H9 (cell line): Measurements from ENCODE around the gene CCDC177. TPM values are rescaled to one million over a fixed set of nuclear protein-coding genes. Genes with fewer than 3 reads are reported as not detected.

Experiments used
- DNase-seq: peaks from one replicate; pipeline ENCODE4 v3.0.0-alpha.2; 2017
- H2AFZ ChIP-seq: one replicate; pipeline ENCODE4 v1.6.1; 2013; ENCODE audit warnings: mild to moderate bottlenecking, low read length, control low read depth, moderate library complexity
- H2AK5ac ChIP-seq: 2 replicates; pipeline ENCODE4 v1.6.1; 2013; ENCODE audit warnings: low read length, control low read depth, mixed read lengths; ENCODE audit not compliant: insufficient read length
- H2BK120ac ChIP-seq: one replicate; pipeline ENCODE4 v1.6.1; 2013; ENCODE audit warnings: low read depth, mild to moderate bottlenecking, low read length, control low read depth, inconsistent platforms; ENCODE audit not compliant: poor library complexity, severe bottlenecking
- H2BK12ac ChIP-seq: 2 replicates; pipeline ENCODE4 v1.6.1; 2013; ENCODE audit warnings: low read length, control low read depth, mixed read lengths, low read depth; ENCODE audit not compliant: insufficient read length
- H2BK15ac ChIP-seq: 2 replicates; pipeline ENCODE4 v1.6.1; 2013; ENCODE audit warnings: low read depth, low read length, control low read depth
- H2BK20ac ChIP-seq: one replicate; pipeline ENCODE4 v1.6.1; 2013; ENCODE audit warnings: low read depth, mild to moderate bottlenecking, low read length, control low read depth, inconsistent platforms; ENCODE audit not compliant: poor library complexity, severe bottlenecking
- H2BK5ac ChIP-seq: 2 replicates; pipeline ENCODE4 v1.6.1; 2013; ENCODE audit warnings: low read length, control low read depth, mixed read lengths; ENCODE audit not compliant: insufficient read length
- H3K14ac ChIP-seq: 2 replicates; pipeline ENCODE4 v1.6.1; 2013; ENCODE audit warnings: low read length, control low read depth; ENCODE audit not compliant: insufficient read depth
- H3K18ac ChIP-seq: 2 replicates; pipeline ENCODE4 v1.6.1; 2013; ENCODE audit warnings: low read depth, mild to moderate bottlenecking, mixed read lengths, low read length, control low read depth; ENCODE audit not compliant: insufficient read length
- H3K23ac ChIP-seq: 2 replicates; pipeline ENCODE4 v1.6.1; 2013; ENCODE audit warnings: low read length, control low read depth, mixed read lengths, low read depth; ENCODE audit not compliant: insufficient read length
- H3K23me2 ChIP-seq: 2 replicates; pipeline ENCODE4 v1.6.1; 2013; ENCODE audit warnings: low read depth, mild to moderate bottlenecking, mixed read lengths, low read length, control low read depth; ENCODE audit not compliant: insufficient read length, poor library complexity, severe bottlenecking
- H3K27ac ChIP-seq: 2 replicates; pipeline ENCODE4 v1.5.1; 2013; ENCODE audit warnings: low read length, control low read depth, mixed read lengths, low read depth; ENCODE audit not compliant: insufficient read length
- H3K27me3 ChIP-seq: 2 replicates; pipeline ENCODE4 v1.6.1; 2013; ENCODE audit warnings: low read length, control low read depth, inconsistent platforms; ENCODE audit not compliant: insufficient read depth
- H3K4ac ChIP-seq: 2 replicates; pipeline ENCODE4 v1.6.1; 2013; ENCODE audit warnings: low read depth, mild to moderate bottlenecking, control low read depth, inconsistent platforms, low read length, moderate library complexity
- H3K4me1 ChIP-seq: 2 replicates; pipeline ENCODE4 v1.6.1; 2013; ENCODE audit warnings: low read length, control low read depth, inconsistent platforms; ENCODE audit not compliant: insufficient read depth
- H3K4me2 ChIP-seq: 2 replicates; pipeline ENCODE4 v1.6.1; 2013; ENCODE audit warnings: low read length, control low read depth, mixed read lengths; ENCODE audit not compliant: insufficient read length, insufficient read depth
- H3K56ac ChIP-seq: 2 replicates; pipeline ENCODE4 v1.6.1; 2013; ENCODE audit warnings: low read depth, mild to moderate bottlenecking, mixed read lengths, low read length, control low read depth; ENCODE audit not compliant: insufficient read length
- H3K79me1 ChIP-seq: 2 replicates; pipeline ENCODE4 v1.6.1; 2013; ENCODE audit warnings: low read depth, mild to moderate bottlenecking, moderate library complexity, low read length, control low read depth, inconsistent platforms; ENCODE audit not compliant: insufficient read depth, poor library complexity, severe bottlenecking
- H3K79me2 ChIP-seq: 2 replicates; pipeline ENCODE4 v1.6.1; 2013; ENCODE audit warnings: low read length, control low read depth, inconsistent platforms; ENCODE audit not compliant: insufficient read depth
- H3K9ac ChIP-seq: 2 replicates; pipeline ENCODE4 v1.6.1; 2013; ENCODE audit warnings: low read length, control low read depth, mixed read lengths; ENCODE audit not compliant: insufficient read length; ENCODE audit errors: extremely low read depth
- H3K9me3 ChIP-seq: one replicate; pipeline ENCODE4 v1.6.1; 2013; ENCODE audit warnings: low read depth, low read length, inconsistent platforms; ENCODE audit not compliant: control insufficient read depth
- H3T11ph ChIP-seq: one replicate; pipeline ENCODE4 v1.6.1; 2013; ENCODE audit warnings: mild to moderate bottlenecking, low read length, control low read depth, inconsistent platforms
- H4K20me1 ChIP-seq: one replicate; pipeline ENCODE4 v1.6.1; 2013; ENCODE audit not compliant: control insufficient read depth, insufficient read length, insufficient read depth
- H4K5ac ChIP-seq: 2 replicates; pipeline ENCODE4 v1.6.1; 2013; ENCODE audit warnings: low read depth, mild to moderate bottlenecking, mixed read lengths, low read length, control low read depth; ENCODE audit not compliant: insufficient read length
- H4K8ac ChIP-seq: replicated peaks from 2 replicates; pipeline ENCODE4 v1.6.1; 2013; ENCODE audit warnings: low read length, control low read depth, mixed read lengths, low read depth; ENCODE audit not compliant: insufficient read length
- H4K91ac ChIP-seq: 2 replicates; pipeline ENCODE4 v1.6.1; 2013; ENCODE audit warnings: low read depth, mild to moderate bottlenecking, moderate library complexity, mixed read lengths, low read length, control low read depth; ENCODE audit not compliant: insufficient read length
- H3K27ac Mint-ChIP-seq, 3 experiments: 2 replicates in 2 of 3; 3 replicates in 1 of 3; pipeline ENCODE4 v1.8.0; 2020 to 2021; ENCODE audit warnings: mixed read lengths in 3 of 3, mild to moderate bottlenecking in 1 of 3, moderate library complexity in 1 of 3
- H3K27me3 Mint-ChIP-seq: 2 replicates; pipeline ENCODE4 v1.8.0; 2021; ENCODE audit warnings: low read depth, mild to moderate bottlenecking, moderate library complexity, mixed read lengths
- H3K36me3 Mint-ChIP-seq, 3 experiments: 2 replicates in 2 of 3; 3 replicates in 1 of 3; pipeline ENCODE4 v1.8.0; 2020 to 2021; ENCODE audit warnings: low read depth in 3 of 3, mixed read lengths in 3 of 3; ENCODE audit not compliant: insufficient read depth in 1 of 3
- H3K4me1 Mint-ChIP-seq, 2 experiments: 2 replicates each; pipeline ENCODE4 v1.8.0; 2020; ENCODE audit warnings: mixed read lengths in 2 of 2
- H3K4me3 Mint-ChIP-seq, 2 experiments: 2 replicates in 1 of 2; 3 replicates in 1 of 2; pipeline ENCODE4 v1.8.0; 2020 to 2021; ENCODE audit warnings: mild to moderate bottlenecking in 2 of 2, mixed read lengths in 2 of 2, moderate library complexity in 1 of 2
- H3K9me3 Mint-ChIP-seq, 2 experiments: 2 replicates in 1 of 2; 3 replicates in 1 of 2; pipeline ENCODE4 v1.8.0; 2020; ENCODE audit warnings: mild to moderate bottlenecking in 2 of 2, mixed read lengths in 2 of 2, moderate library complexity in 1 of 2
- CTCF ChIP-seq: fragments of 200-600 bp; sonication (generic); conservative IDR thresholded peaks from 3 replicates; pipeline ENCODE4 v1.8.0; 2021; ENCODE audit warnings: antibody characterized with exemption, mild to moderate bottlenecking
- WGBS: extraction: QIAGEN DNeasy Blood & Tissue Kit; methylation state at CpG from one replicate; pipeline ENCODE4 v1.1.7; 2013; ENCODE audit warnings: missing lambda C conversion rate, low lambda C conversion rate, mixed read lengths; ENCODE audit not compliant: insufficient read length; ENCODE audit errors: extremely low coverage; 5-methylcytosine and 5-hydroxymethylcytosine counted together
- total RNA-seq: library from RNA; stranded (reverse); gene quantifications from 2 replicates; pipeline ENCODE4 v1.2.1, GENCODE V29; 2021

CCDC177 gene
- total RNA-seq, 1 experiment from 2014 or later = 6.1 TPM

GRCh38 chr14:69610020-69610873 is 35.6 kb upstream of the CCDC177 start:
- no peak overlapping the region for H2BK5ac ChIP-seq
- no peak overlapping the region for H2AK5ac ChIP-seq
- H2BK12ac ChIP-seq = no peak overlapping the region
- peaks cover 11% of the 10 kb centered on the region for H3K27me3 Mint-ChIP-seq
- no peak overlapping the region for H2BK15ac ChIP-seq
- no CpG with 5 or more reads among the region's 8 CpGs for WGBS
- H3K4me1 ChIP-seq = no peaks in the 10 kb centered on the region
- no peak for DNase-seq
- no peak overlapping the region for H3K56ac ChIP-seq
- H4K8ac ChIP-seq = no peak overlapping the region
- peak overlapping the region; percentile 76 to 88 for H3K4me3 Mint-ChIP-seq
- H3K79me1 ChIP-seq = no peaks in the 10 kb centered on the region
- no peaks in the 10 kb centered on the region; the same call in 1 of the 2 replicates for H3K27me3 ChIP-seq
- no peak overlapping the region for H3T11ph ChIP-seq
- no peak overlapping the region for H2BK120ac ChIP-seq
- H2AFZ ChIP-seq = no peak overlapping the region
- no peak overlapping the region for H3K4ac ChIP-seq
- peaks cover 11% of the 10 kb centered on the region for H3K23me2 ChIP-seq
- no peak overlapping the region for H3K23ac ChIP-seq
- no peak overlapping the region for H4K5ac ChIP-seq
- H3K36me3 Mint-ChIP-seq = no peaks in the 10 kb centered on the region; a peak in 1 of 7 replicates
- H3K4me1 Mint-ChIP-seq = peaks cover 32 to 40% of the 10 kb centered on the region in 2 experiments
- H4K20me1 ChIP-seq = no peaks in the 10 kb centered on the region
- H3K9me3 Mint-ChIP-seq = no peaks in the 10 kb centered on the region
- H3K14ac ChIP-seq = no peak overlapping the region
- H3K18ac ChIP-seq = no peak overlapping the region
- no peak for TF ChIP-seq CTCF
- no peaks in the 10 kb centered on the region for H3K9me3 ChIP-seq
- peak overlapping the region; percentile 53 for H3K4me2 ChIP-seq
- no peak overlapping the region for H4K91ac ChIP-seq
- no peak overlapping the region for H3K9ac ChIP-seq
- H3K27ac Mint-ChIP-seq = peak overlapping the region in 2 of 3 experiments; percentile 25 to 87; a peak in 3 of 7 replicates
- H3K79me2 ChIP-seq = 0 out of 2 replicates have a peak, but pooled peaks cover 2% of the 10 kb centered on the region
- no peak overlapping the region for H3K27ac ChIP-seq
- H2BK20ac ChIP-seq = no peak overlapping the region
